Measurements from ENCODE around the gene PPP2R2D.

Gene PPP2R2D

GRCh38 chr10:131891929-131892805, 8.6 kb upstream of the PPP2R2D start:
- Histone ChIP-seq H3K4me1 (no peaks in the 10 kb centered on the region), H3K27me3 (peaks cover 0 to 50% of the 10 kb centered on the region in 2 donors), H3K4me3 (no peak overlapping the region), H3K27ac (no peak overlapping the region), H3K36me3 (no peaks in the 10 kb centered on the region), H3K9me3 (no peaks in the 10 kb centered on the region)
- TF ChIP-seq CTCF (IDR thresholded peaks at IDR 0.05), result no peak
- intact Hi-C loops (cut with DNase I; ENCODE audit: low total_unique reads), result no loop called here
- DNase-seq, result no peak

GRCh38 chr10:131892806-131893675, 7.8 kb upstream of the PPP2R2D start:
- intact Hi-C loops (cut with DNase I; ENCODE audit: low total_unique reads), result no loop called here
- peaks cover 0 to 55% of the 10 kb centered on the region in 2 donors for H3K27me3 ChIP-seq

DNA sequence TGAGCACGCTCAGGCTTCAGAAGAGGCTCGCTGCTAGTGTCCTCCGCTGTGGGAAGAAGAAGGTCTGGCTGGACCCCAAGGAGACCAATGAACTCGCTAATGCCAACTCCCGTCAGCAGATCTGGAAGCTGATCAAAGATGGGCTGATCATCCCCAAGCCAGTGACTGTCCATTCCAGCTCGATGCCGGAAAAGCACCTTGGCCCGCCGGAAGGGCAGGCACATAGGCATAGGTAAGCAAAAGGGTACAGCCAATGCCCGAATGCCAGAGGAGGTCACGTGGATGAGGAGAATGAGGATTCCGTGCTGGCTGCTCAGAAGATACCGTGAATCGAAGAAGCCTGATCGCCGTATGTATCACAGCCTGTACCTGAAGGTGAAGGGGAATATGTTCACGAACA, 5.7 kb upstream of the PPP2R2D start:
- H3K27ac ChIP-seq, result no peak overlapping the region
- peaks cover 0 to 9% (median 4%) of the 10 kb centered on the region in 4 donors for H3K4me1 ChIP-seq
- no peak for TF ChIP-seq CTCF (IDR thresholded peaks at IDR 0.05)
- peaks cover 0 to 57% of the 10 kb centered on the region in 2 donors for H3K27me3 ChIP-seq
- no peak overlapping the region for H3K4me3 ChIP-seq
- no peaks in the 10 kb centered on the region for H3K9me3 ChIP-seq
- intact Hi-C loops (cut with DNase I; ENCODE audit: low total_unique reads), result no loop called here
- DNase-seq, result no peak
- H3K36me3 ChIP-seq, result no peaks in the 10 kb centered on the region

More at GRCh38 chr10:131892806-131893675, 7.8 kb upstream of the PPP2R2D start:
- no peaks in the 10 kb centered on the region for H3K9me3 ChIP-seq
- no peak for DNase-seq
- H3K4me3 ChIP-seq, result no peak overlapping the region
- H3K36me3 ChIP-seq, result no peaks in the 10 kb centered on the region
- H3K27ac ChIP-seq, result no peak overlapping the region
- no peaks in the 10 kb centered on the region for H3K4me1 ChIP-seq
- TF ChIP-seq CTCF (IDR thresholded peaks at IDR 0.05), result no peak

DNA sequence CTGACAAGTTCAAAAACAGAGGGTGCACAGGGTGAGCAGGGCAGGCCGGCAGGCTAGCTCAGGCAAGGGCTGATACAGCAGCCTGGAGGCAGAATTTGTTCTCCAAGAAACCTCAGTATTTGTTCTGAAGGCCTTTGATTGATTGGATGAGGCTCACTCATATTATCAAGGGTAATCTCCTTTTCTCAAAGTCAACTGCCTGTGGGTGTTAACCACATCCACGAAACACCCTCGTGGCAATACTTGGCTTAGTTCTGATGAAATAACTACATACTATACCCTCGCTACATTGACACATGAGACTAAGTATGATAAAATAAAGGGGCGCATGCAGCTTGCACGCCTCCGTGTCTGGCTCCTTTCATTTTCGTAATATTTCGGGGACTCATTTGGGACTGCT, 4.4 kb upstream of the PPP2R2D start:
- Histone ChIP-seq H3K4me3 (no peak overlapping the region), H3K27ac (no peak overlapping the region), H3K36me3 (no peaks in the 10 kb centered on the region), H3K9me3 (no peaks in the 10 kb centered on the region), H3K27me3 (peaks cover 0 to 49% of the 10 kb centered on the region in 2 donors), H3K4me1 (peaks cover 0 to 11% (median 5%) of the 10 kb centered on the region in 4 donors)
- TF ChIP-seq CTCF (IDR thresholded peaks at IDR 0.05), result no peak
- no peak for DNase-seq
- intact Hi-C loops (cut with DNase I; ENCODE audit: low total_unique reads), result no loop called here

GRCh38 chr10:131897297-131897899, 3.4 kb upstream of the PPP2R2D start:
- Histone ChIP-seq H3K9me3 (no peaks in the 10 kb centered on the region), H3K4me1 (peaks cover 0 to 20% (median 11%) of the 10 kb centered on the region in 4 donors), H3K4me3 (no peak overlapping the region), H3K27ac (no peak overlapping the region), H3K36me3 (no peaks in the 10 kb centered on the region), H3K27me3 (peaks cover 0 to 45% of the 10 kb centered on the region in 2 donors)
- TF ChIP-seq CTCF (IDR thresholded peaks at IDR 0.05), result no peak
- DNase-seq, result no peak
- intact Hi-C loops (cut with DNase I; ENCODE audit: low total_unique reads), result no loop called here

Measured in tibial artery (tissue), 4 donors.